NCI-H146 (cell line): Measurements from ENCODE around the gene NKX6-2.
"Not testable (repeated sequence)": the region's sequence is repeated elsewhere in the genome, so short reads cannot be mapped to it uniquely, and the experiment has no call there.

Experiments used
- DNase-seq: peaks from one replicate; lab custom pipeline; 2025; lab: John Stamatoyannopoulos, UW

Gene NKX6-2

DNA sequence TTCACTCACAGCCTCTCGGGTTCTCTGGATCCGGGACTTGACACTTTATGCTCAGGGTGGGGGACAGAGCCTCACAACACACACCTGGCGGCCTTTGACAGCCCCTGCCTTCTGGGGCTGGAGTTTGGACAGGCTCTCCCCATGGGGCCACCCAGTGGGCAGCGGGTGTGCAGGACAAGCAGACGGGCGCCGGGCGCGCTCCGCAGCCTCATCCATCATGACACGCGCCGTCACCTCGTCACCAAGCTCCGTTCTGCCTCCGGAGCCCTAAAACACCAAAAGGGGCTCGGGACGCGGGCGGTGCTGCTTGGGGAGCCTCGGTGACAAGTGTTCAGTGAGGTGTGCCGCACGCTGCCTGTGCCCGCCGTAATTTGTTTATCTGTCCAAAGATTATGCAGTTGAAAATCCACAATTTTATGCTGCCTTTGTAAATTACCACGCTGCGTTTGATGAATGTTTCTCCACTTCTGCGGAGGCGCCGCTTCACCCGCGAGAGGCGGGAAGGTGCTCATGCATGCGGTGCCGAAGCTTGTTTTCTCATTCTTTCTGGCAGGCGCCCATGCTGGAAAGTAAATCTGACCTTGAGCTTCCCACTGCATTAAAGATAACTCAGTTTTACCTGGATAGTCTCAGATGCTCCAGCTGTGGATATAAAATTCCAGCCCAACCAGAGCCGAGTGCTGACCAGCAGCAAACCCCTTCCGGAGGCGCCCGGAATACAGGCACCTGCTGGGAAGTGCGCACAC is 6.2 kb downstream of the NKX6-2 start:
- no peak for DNase-seq

- DNase-seq, result no peak
Measured at GRCh38 chr10:132777441-132777840, 8.5 kb downstream of the NKX6-2 start.

DNA sequence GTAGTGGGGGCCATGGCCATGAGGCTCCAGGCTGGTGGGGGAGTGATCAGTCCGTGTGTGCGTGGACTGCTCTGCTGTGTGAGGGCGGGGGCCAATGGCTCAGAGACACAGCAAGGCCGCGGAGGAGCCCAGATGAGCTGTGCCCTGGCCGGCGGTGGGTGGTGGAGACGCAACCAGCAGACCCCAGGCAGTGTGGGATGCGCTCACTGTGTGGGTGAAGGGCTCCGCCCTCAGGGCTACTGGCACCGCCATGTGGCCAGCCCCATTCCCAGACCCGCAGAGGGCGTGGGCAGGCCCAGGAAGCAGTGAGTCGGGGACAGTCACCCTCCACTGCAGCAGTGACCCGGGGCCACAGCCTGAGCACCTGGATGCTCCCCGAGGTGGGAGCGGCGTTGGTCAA is 9.1 kb downstream of the NKX6-2 start:
- no peak for DNase-seq

- DNase-seq, result no peak
Measured at GRCh38 chr10:132776186-132776585, 9.8 kb downstream of the NKX6-2 start.

- no peak for DNase-seq
Measured at GRCh38 chr10:132774902-132775863, 10.8 kb downstream of the NKX6-2 start.

DNA sequence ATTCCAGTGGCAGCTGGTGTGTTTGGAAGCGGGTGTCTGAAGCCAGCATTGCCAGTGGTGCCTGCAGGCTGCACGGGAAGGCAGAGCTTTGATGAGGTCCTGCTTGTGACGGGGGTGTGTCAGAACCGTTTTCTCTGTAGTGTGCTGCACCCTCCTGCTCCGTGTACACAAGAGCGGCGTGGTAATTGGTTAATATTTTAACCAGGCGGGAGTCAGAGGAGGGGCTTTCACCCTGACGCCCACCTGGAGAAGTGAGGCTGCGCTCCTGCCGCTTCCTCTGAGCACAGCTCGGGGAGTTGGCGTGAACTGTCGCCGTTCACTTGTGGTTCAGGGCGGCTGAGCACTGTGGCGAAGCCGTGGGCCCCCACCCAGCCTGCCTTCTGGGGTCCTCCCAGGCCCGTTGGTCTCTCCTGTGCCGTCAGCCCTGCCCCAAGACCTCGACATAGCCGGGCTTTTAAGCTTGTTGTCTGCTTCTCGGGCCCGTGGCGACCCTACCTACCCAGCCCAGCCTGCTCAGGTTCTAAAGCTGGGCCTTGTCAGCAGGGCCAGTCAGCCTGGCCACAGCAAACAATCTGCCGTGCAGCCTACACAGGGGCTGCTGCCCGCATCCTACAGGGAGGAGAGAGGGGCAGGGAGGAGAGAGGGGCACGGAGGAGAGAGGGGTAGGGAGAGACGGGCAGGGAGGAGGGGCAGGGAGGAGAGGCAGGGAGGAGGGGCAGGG is 11.6 kb downstream of the NKX6-2 start:
- no peak for DNase-seq

GRCh38 chr10:132772816-132773215 is 13.1 kb downstream of the NKX6-2 start:
- DNase-seq, result not testable (repeated sequence)

DNA sequence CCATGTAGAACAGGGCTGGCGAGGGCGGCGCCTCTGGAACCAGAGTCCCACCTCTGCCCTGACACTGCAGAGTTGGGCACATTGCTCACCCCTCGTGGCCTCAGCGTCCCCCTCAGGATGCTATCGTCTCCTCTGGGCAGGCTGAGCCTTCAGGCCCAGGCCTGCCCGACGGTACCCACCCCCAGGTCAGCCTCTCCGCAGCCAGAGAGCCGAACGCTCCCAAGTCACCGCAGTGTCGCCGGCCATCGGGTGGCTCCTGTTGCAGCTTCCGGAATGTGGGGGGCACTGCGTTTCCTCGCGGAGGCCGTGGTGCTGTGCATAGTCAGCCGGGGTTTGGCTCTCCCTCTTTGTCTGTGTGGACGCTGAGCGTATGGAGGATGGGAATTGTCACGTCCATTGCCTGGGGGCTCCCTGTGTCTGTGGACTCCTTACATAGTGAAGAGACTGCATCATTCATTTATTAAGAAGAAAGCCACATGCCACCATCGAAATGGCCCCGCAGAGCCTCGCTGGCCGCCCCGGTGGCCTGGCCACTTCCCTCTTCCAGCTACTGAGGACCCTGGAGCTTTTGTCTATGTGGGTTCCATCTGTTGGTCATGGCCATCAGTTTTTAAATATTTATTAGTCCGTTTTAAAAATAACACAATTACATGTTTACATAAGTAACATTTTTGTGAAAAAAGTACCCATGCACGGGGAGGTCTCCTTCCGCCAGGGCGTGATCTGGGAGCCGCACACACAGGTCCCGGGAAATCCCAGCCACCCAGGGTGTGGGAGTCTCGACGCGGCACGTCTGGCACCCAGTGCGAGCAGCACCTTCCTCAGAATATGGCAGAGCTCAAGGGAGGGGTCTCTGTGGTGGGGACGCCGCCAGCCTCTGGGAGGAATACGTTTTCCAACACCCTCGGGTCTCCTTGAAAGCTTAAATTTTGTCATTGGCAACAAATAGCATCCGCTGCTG is 15.6 kb downstream of the NKX6-2 start:
- DNase-seq, result no peak

GRCh38 chr10:132768346-132769248 is 17.4 kb downstream of the NKX6-2 start:
- no peak for DNase-seq

- DNase-seq, result no peak
Measured at GRCh38 chr10:132766291-132766690, 19.7 kb downstream of the NKX6-2 start.

DNA sequence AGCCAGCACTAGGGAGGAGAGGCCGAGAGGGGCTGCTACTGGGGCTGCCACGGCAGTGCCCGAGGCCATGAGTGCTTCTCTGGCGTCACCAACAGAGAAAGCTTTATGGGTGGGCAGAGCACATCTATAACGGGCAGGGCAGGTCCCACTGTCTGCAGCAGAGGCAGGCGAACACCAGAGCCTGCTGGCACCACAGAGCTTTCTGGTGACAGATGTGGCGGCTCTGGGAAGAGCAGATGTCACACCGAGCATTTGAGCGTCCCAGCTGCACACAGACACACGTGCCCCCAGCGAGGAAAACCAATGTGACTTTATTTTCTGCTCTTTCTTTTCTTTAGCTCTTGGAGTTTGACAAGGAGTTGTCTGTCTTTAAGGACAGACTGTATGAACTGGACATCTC is 20.5 kb downstream of the NKX6-2 start:
- no peak for DNase-seq

GRCh38 chr10:132764108-132764507 is 21.8 kb downstream of the NKX6-2 start:
- no peak for DNase-seq

- DNase-seq, result no peak
Measured at GRCh38 chr10:132763545-132763944, 22.4 kb downstream of the NKX6-2 start.

GRCh38 chr10:132762267-132762666 is 23.7 kb downstream of the NKX6-2 start:
- DNase-seq, result no peak

- no peak for DNase-seq
Measured at GRCh38 chr10:132761395-132762060, 24.4 kb downstream of the NKX6-2 start.

GRCh38 chr10:132758865-132759264 is 27.1 kb downstream of the NKX6-2 start:
- DNase-seq, result no peak

DNA sequence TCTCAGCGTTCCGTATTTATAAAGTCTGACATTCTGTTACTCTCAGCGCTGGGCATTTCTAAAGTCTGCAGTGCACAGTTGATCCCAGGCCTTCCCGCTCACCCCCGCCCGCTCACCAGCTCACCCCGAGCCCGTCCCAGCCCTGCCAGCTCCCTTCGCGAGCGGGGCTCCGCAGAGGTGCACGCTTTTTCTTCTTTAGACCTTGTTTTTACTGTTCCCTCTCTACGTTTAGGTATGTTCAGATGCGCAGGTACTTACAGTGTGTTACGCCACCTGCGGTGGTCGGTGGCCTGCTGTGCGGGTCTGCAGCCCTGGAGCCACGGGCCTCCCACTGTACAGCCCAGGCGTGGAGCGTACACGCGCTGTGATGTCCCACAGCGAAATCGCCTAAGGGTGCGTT is 28.8 kb downstream of the NKX6-2 start:
- no peak for DNase-seq

- DNase-seq, result no peak
Measured at GRCh38 chr10:132756591-132756990, 29.4 kb downstream of the NKX6-2 start.

GRCh38 chr10:132755166-132755711 is 30.7 kb downstream of the NKX6-2 start:
- DNase-seq, result no peak
